GM21515 (cell line): ENCODE measurements around the gene DCTPP1.

ENCODE experiments used
- ATAC-seq: cut with Tn5 transposase; IDR thresholded peaks from one replicate; pipeline ENCODE4 v1.9.1; 2021; ENCODE audit not compliant: unreplicated experiment

DCTPP1 gene

DNA sequence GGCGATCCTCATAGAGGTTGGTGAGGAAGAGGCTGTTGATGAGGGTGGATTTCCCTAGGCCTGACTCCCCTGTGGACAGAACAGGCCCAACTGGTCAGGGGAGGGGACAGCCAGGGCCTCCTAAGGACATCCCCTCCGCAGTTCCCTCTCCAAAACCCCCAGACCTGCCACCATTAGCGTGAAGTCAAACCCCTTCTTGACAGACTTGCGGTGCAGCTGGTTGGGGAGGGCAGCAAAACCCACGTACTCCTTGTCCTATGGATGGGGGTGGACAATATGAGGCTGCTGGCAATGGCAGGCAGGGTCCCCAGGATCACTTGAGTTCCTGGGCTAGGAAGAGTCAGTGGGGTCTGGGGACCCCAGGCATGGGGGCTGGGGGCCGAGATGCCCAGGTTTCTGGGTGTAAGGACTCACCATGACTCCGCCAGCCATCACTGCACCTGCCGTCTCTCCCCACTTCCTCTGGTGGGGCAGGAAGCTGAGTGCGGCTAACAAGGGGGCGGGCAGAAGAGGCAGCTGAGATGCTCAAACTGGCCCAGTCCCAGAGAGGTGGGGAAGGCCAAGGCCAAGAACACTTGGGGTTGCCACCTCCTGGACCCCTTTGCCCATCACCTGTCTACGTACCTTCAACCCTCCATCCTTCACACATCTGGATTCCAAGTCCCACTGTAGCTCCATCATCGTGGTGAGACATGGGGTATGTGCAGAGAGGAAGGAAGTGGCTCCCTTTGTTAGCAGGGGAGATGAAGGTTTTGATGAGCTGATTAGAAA, 47.5 kb downstream of the DCTPP1 start, which contains the start of gene SEPTIN1:
Gene SEPTIN1, minus strand, starts transcription at position 451 of the 771 bp plus-strand sequence. Its CDS starts 19 bp downstream, at position 432.
- ATAC-seq: no peak

GRCh38 chr16:30381291-30382041, 48.4 kb downstream of the DCTPP1 start:
- no peak for ATAC-seq

DNA sequence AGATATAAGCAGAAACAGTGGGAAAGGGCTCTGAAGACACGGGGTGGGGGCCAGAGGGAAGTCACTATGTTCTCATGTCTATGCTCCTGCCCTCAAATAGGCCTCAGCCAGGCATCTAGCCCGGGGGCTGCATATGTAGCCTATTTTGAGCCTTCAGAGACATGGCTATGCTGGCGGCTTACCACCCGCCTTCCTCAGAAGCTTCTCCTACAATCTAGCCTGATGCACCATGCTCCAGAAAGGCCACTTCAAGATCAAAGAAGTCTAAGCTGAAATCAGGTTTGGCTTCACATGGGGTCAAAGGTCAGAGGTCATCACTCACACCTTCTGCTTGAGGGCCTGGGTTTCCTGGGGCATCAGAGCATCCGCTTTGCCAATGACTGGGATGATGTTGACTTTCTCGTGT, 49.0 kb downstream of the DCTPP1 start:
- no peak for ATAC-seq

- ATAC-seq: no peak
Measured at GRCh38 chr16:30380072-30380802, 49.6 kb downstream of the DCTPP1 start.

DNA sequence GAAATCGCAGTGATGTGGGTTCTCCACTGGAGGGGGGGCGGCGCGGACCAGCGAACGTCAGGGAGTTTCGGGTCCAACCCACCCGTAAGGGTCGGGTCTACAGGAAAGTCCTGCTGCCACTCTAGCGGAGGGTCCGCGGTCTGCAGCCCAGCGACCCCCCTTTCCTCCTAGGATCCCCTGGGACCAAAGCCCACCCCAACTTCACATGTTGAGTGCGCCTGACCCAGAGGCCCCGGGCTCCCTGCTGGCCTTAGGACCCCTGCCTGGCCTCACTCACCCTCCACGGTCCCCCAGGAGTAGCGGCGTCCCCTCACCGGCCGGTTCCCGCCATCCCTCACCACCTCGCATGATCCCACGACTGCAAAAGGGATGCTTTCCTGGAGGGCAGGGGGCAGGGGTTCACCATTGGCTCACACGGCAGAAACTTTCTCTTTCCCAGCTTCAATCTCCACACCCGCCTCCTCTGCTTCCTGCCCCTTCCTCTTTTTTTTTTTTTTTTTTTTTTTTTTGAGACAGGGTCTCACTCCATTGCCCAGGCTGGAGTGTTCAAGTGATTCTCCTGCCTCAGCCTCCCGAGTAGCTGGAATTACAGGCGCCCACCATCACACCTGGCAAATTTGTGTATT, 50.6 kb downstream of the DCTPP1 start:
- ATAC-seq: no peak

- peak; percentile 81 for ATAC-seq
Measured at GRCh38 chr16:30378236-30379157, 51.3 kb downstream of the DCTPP1 start.

GRCh38 chr16:30377812-30378235, 52.0 kb downstream of the DCTPP1 start:
- ATAC-seq: peak; percentile 37

GRCh38 chr16:30377050-30377811, 52.6 kb downstream of the DCTPP1 start:
- ATAC-seq: peak; percentile 5

DNA sequence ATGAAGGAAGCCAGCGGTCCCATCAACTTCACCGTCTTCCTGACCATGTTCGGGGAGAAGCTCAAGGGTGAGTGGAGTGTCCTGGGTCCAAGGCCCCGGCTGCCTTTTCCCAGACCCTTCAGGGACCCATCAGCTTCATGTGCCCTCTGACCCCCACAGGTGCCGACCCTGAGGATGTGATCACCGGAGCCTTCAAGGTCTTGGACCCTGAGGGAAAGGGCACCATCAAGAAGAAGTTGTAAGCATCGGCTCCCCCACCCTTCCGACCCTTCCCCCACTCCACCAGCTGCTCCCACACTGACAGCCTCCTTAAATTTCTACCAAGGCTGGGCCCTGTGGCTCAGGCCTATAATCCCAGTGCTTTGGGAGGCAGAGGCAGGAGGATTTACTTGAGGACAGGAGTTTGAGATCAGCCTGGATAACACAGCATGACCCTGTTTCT, 53.3 kb downstream of the DCTPP1 start:
- ATAC-seq: no peak

- ATAC-seq: no peak
Measured at GRCh38 chr16:30375864-30376263, 54.0 kb downstream of the DCTPP1 start.

DNA sequence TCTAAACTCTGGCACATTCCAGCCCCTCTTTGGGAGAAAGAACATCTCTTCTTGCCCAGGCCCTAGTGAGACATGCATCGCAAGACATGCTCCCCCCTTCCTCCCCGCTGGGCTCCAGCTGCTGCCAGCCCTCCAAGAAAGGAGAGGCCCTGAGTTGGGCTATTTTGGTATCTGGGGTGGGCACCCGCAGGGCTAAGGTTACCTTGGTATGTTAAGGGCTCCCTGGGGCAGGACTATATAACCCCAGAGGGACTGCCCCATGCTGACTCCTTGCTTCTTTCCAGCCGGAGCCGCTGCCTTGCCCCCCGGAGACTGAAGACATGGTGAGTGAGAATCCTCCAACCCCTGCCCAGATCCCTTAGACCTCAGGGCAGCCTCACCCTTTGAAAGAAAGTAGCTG, 55.3 kb downstream of the DCTPP1 start, which contains the start of gene MYL11:
Gene MYL11, plus strand, starts transcription at position 265 of the 400 bp plus-strand sequence. Its CDS starts 56 bp downstream, at position 321.
- no peak for ATAC-seq
